HepG2 (cell line): ENCODE data around the gene MAPK9. TPM values are rescaled to one million over a fixed set of nuclear protein-coding genes. Genes with fewer than 3 reads are reported as not detected.

ENCODE experiments used
- ATAC-seq: fragments of 200-7000 bp; cut with Tn5 transposase; 3 replicates; pipeline ENCODE4 v1.9.1; 2020; ENCODE audit warnings: mild to moderate bottlenecking, moderate library complexity
- BruUV-seq: library from RNA; stranded (reverse); fragments of 400-500 nt; replicated peaks from 2 replicates; lab custom pipeline; 2021; lab: Mats Ljungman, UMichigan
- CTCF ChIA-PET: fragments of 300-600 bp; formaldehyde crosslinking; extraction: SDS; loops from one replicate; lab custom pipeline; 2021; ENCODE audit warnings: low total read pairs, inconsistent platforms, low intra/inter-chr PET ratio; lab: Yijun Ruan, JAX
- POLR2A ChIA-PET: fragments of 350-600 bp; sonication (Branson Sonifier 250); formaldehyde crosslinking; loops from one replicate; lab custom pipeline; 2020; ENCODE audit warnings: antibody characterized with exemption, inconsistent platforms; lab: Yijun Ruan, JAX
- DNase-seq: peaks from one replicate; pipeline ENCODE4 v3.0.0-alpha.2; 2015; ENCODE audit warnings: low spot score
- FAIRE-seq: peaks from 3 replicates; lab custom pipeline; 2011; peaks lifted over from hg19 to GRCh38; lab: Jason Lieb, UNC
- H2AFZ ChIP-seq: one replicate; pipeline ENCODE4 v1.6.1; 2011; ENCODE audit warnings: low read length, inconsistent platforms
- H3K27ac ChIP-seq: fragments of 300-600 bp; 3 replicates; pipeline ENCODE4 v1.8.0; 2011; ENCODE audit warnings: mixed run types, mild to moderate bottlenecking, mixed read lengths, low read length, inconsistent platforms; ENCODE audit not compliant: insufficient read depth; ENCODE audit errors: extremely low read length
- H3K27me3 ChIP-seq, 2 experiments: fragments of 200-600 bp in 1 of 2; 2 replicates in 1 of 2; 3 replicates in 1 of 2; pipeline versions ENCODE4 v1.6.0 to v1.8.0; 2011; ENCODE audit warnings: low read length in 2 of 2, mild to moderate bottlenecking in 2 of 2, moderate library complexity in 2 of 2, inconsistent platforms in 1 of 2; ENCODE audit not compliant: insufficient read depth in 2 of 2, control insufficient read depth in 1 of 2
- H3K36me3 ChIP-seq, 2 experiments: fragments of 200-600 bp in 1 of 2; replicated peaks in 1 of 2; 2 replicates in 1 of 2; 3 replicates in 1 of 2; pipeline versions ENCODE4 v1.5.1 to v1.8.0; 2011; ENCODE audit warnings: low read length in 2 of 2, inconsistent platforms in 1 of 2; ENCODE audit not compliant: insufficient read depth in 2 of 2, control insufficient read depth in 1 of 2
- H3K4me1 ChIP-seq: 2 replicates; pipeline ENCODE4 v1.5.1; 2012; ENCODE audit warnings: low read length, inconsistent platforms; ENCODE audit not compliant: insufficient read depth
- H3K4me2 ChIP-seq: 2 replicates; pipeline ENCODE4 v1.6.0; 2011; ENCODE audit warnings: low read depth, low read length, inconsistent platforms
- H3K4me3 ChIP-seq, 3 experiments: fragments of 200-600 bp in 1 of 3; sonication (generic), shearing (Covaris generic) in 1 of 3; replicated peaks in 1 of 3; 2 replicates each; pipeline ENCODE4 v1.5.1; 2011 to 2016; ENCODE audit warnings: low read length in 3 of 3, inconsistent platforms in 2 of 3, low read depth in 2 of 3, mild to moderate bottlenecking in 2 of 3, control low read depth in 1 of 3, mixed read lengths in 1 of 3; ENCODE audit not compliant: insufficient read depth in 1 of 3
- H3K79me2 ChIP-seq: one replicate; pipeline ENCODE4 v1.6.1; 2011; ENCODE audit warnings: low read length, inconsistent platforms; ENCODE audit not compliant: insufficient read depth
- H3K9ac ChIP-seq: 2 replicates; pipeline ENCODE4 v1.6.0; 2011; ENCODE audit warnings: mild to moderate bottlenecking, low read depth, low read length, inconsistent platforms; ENCODE audit not compliant: insufficient read depth
- H3K9me3 ChIP-seq: 2 replicates; pipeline ENCODE4 v1.5.1; 2012; ENCODE audit warnings: mild to moderate bottlenecking, low read length
- H4K20me1 ChIP-seq: 2 replicates; pipeline ENCODE4 v1.6.0; 2011; ENCODE audit warnings: inconsistent platforms, mild to moderate bottlenecking, low read length, moderate library complexity; ENCODE audit not compliant: insufficient read depth
- ARNT ChIP-seq: fragments of 450-650 bp; IDR thresholded peaks from 2 replicates; pipeline ENCODE4 v1.6.1; 2017
- FOXJ3 ChIP-seq: sonication (generic); formaldehyde crosslinking; IDR thresholded peaks from 2 replicates; pipeline ENCODE4 v1.4.0; 2020; ENCODE audit warnings: missing genetic modification reagents, mild to moderate bottlenecking, borderline replicate concordance
- MIER2 ChIP-seq: IDR thresholded peaks from 2 replicates; pipeline ENCODE4 v1.6.1; 2016; ENCODE audit warnings: missing biosample characterization, missing genetic modification reagents
- TMF1 ChIP-seq: sonication (generic); formaldehyde crosslinking; IDR thresholded peaks from 2 replicates; pipeline ENCODE4 v1.8.1; 2022; ENCODE audit warnings: low read depth, missing genetic modification reagents
- TP53 ChIP-seq: sonication (generic); formaldehyde crosslinking; conservative IDR thresholded peaks from 2 replicates; pipeline ENCODE4 v1.4.0; 2020; ENCODE audit warnings: missing genetic modification reagents
- ZMAT3 ChIP-seq: sonication (generic); formaldehyde crosslinking; conservative IDR thresholded peaks from 2 replicates; pipeline ENCODE4 v1.7.0; 2021; ENCODE audit warnings: missing genetic modification reagents
- ZNF225 ChIP-seq: sonication (generic); formaldehyde crosslinking; IDR thresholded peaks from 2 replicates; pipeline ENCODE4 v1.4.0; 2020; ENCODE audit warnings: mild to moderate bottlenecking, missing genetic modification reagents
- ZNF282 ChIP-seq: fragments of 450-650 bp; IDR thresholded peaks from 2 replicates; pipeline ENCODE4 v1.6.1; 2018; ENCODE audit not compliant: partially characterized antibody
- ZNF552 ChIP-seq: sonication (generic); formaldehyde crosslinking; IDR thresholded peaks from 2 replicates; pipeline ENCODE4 v1.9.0; 2022; ENCODE audit warnings: missing genetic modification reagents, mild to moderate bottlenecking, borderline replicate concordance
- ZNF557 ChIP-seq: sonication (generic); formaldehyde crosslinking; IDR thresholded peaks from 2 replicates; pipeline ENCODE4 v1.4.0; 2020; ENCODE audit warnings: missing genetic modification reagents
- ZNF577 ChIP-seq: sonication (generic); formaldehyde crosslinking; IDR thresholded peaks from 2 replicates; pipeline ENCODE4 v1.4.0; 2020; ENCODE audit warnings: mild to moderate bottlenecking, low read depth, missing genetic modification reagents, borderline replicate concordance
- ZNF589 ChIP-seq: sonication (generic); formaldehyde crosslinking; conservative IDR thresholded peaks from 2 replicates; pipeline ENCODE4 v1.8.0; 2022; ENCODE audit warnings: mild to moderate bottlenecking, moderate library complexity, missing genetic modification reagents
- ZNF7 ChIP-seq: IDR thresholded peaks from 2 replicates; pipeline ENCODE4 v1.6.1; 2016; ENCODE audit warnings: missing biosample characterization, missing genetic modification reagents
- ZNF703 ChIP-seq: sonication (generic); formaldehyde crosslinking; IDR thresholded peaks from 2 replicates; pipeline ENCODE4 v1.5.1; 2020; ENCODE audit warnings: missing genetic modification reagents, mild to moderate bottlenecking, moderate library complexity, borderline replicate concordance
- ZSCAN20 ChIP-seq: sonication (generic); formaldehyde crosslinking; IDR thresholded peaks from 2 replicates; pipeline ENCODE4 v1.4.0; 2020; ENCODE audit warnings: missing genetic modification reagents, mild to moderate bottlenecking, borderline replicate concordance
- WGBS: methylation state at CpG from one replicate; pipeline ENCODE4 v1.1.6; 2017; ENCODE audit warnings: low lambda C conversion rate; 5-methylcytosine and 5-hydroxymethylcytosine counted together
- in situ Hi-C: cut with HindIII; loops from 2 replicates; pipeline ENCODE4 v1.10.0; 2017; ENCODE audit warnings: low pct_unique_long_range_greater_than_20kb; ENCODE audit not compliant: extremely low pct_ligation_motif_present
- intact Hi-C: fragments of 100-400 bp; cut with micrococcal nuclease; formaldehyde crosslinking; loops from one replicate; pipeline ENCODE4 v1.10.0; 2022; ENCODE audit not compliant: unreplicated experiment
- polyA plus RNA-seq, 8 experiments: library from polyadenylated mRNA; depleted of rRNA in 3 of 8; stranded (reverse) in 7 of 8; unstranded in 1 of 8; fragments of >200 nt; fragmentation: Illumina TruSeq in 4 of 8; extraction: Trizol in 4 of 8; gene quantifications; 2 replicates each; pipeline versions ENCODE4 v1.2.1 to v1.2.3, GENCODE V29; 2011 to 2016; ENCODE audit warnings: low read depth in 4 of 8, missing spikeins in 1 of 8, mixed read lengths in 1 of 8; ENCODE audit not compliant: insufficient read depth in 1 of 8
- total RNA-seq, 5 experiments: library from RNA; depleted of rRNA; stranded (reverse); fragments of >200 nt; fragmentation: Illumina TruSeq; extraction: Trizol; gene quantifications; 2 replicates each; pipeline ENCODE4 v1.2.3, GENCODE V29; 2016; ENCODE audit warnings: low read depth in 1 of 5
- TF ChIP-seq, protein P1 (sequence below): sonication (generic); formaldehyde crosslinking; IDR thresholded peaks from 2 replicates; pipeline ENCODE4 v1.4.0; 2020; ENCODE audit warnings: mild to moderate bottlenecking, missing genetic modification reagents
- TF ChIP-seq, protein P2 (sequence below): sonication (generic); formaldehyde crosslinking; IDR thresholded peaks from 2 replicates; pipeline ENCODE4 v1.4.0; 2020; ENCODE audit warnings: missing genetic modification reagents, borderline replicate concordance
- TF ChIP-seq, protein P3 (sequence below): sonication (generic); formaldehyde crosslinking; IDR thresholded peaks from 2 replicates; pipeline ENCODE4 v1.4.0; 2020; ENCODE audit warnings: missing genetic modification reagents

The MAPK9 gene
- total and polyA plus RNA-seq, 2 of the 13 experiments (the other 11 are each of a cell fraction or from before 2014, with no cell fraction given) = 30.1 to 56.1 TPM

DNA sequence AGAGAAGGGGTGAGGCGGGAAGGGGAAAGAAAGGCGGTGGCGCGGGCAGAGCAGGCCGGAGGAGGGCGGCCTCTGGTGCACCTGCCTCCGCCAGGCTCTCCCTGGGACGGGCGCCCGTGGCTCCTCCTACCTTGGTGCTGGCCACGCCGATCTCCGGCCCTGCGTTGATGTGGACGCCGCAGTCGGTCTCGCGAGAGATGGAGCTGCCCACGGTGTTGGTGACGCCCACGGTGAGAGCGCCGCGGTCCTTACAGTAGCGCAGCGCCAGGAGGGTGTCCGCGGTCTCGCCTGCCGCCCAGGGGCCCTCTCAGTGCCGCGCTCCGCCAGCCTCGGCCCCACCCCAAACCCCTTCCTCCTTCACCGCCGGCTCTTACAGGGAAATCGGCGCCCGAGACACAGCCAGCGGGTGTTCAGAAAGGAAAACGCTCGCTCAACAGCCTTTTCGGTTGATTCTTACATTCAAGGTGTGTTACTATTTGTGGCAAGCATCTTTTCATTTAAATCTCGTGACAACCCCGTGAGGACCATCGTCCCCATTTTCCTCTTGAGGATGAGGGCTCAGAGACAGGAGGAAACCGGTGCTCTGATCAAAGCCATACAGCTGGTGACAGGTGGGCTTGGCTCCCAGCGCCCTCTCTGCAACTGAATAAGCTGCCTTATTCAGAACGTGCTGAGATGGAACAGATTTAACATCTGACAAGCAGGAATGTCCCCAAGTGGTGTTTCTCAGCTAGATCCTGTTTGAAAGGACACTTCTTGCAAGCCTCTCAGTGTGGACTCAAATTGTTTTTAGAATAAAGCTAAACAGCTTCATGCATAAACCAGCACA is 22.0 kb upstream of the MAPK9 start (continued):
- no peak for TF ChIP-seq TMF1
- no peak for TF ChIP-seq TP53 (CRISPR knock-in tag)
- TF ChIP-seq ZSCAN20 (CRISPR knock-in tag) = no peak

DNA sequence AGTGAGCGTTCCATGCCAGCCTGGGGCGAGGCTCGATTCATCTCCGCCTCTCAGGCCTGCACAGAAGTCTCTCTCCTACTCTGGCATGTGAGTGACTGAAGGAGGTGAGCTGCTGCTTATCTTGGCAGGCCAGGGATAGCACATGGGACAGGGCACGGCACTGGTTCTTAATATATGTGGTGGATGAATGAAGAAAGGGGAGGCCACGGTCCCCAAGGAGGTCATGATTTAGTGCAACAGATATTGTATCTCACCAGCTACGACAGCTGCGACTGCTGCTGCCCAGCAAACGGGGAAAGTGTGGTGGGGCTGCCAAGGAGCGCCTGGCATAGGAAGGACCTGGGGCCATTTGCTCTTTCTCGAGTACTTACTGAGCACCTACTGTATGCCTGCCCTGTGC is 19.3 kb upstream of the MAPK9 start:
- CTCF ChIA-PET = no interaction called here

More for the DNA sequence above, 19.3 kb upstream of the MAPK9 start:
- no peaks in the 10 kb centered on the region for H3K36me3 ChIP-seq
- no peaks in the 10 kb centered on the region for H3K79me2 ChIP-seq
- intact Hi-C loops = no loop called here
- WGBS = 60% methylated on average over 6 of the region's 11 CpGs
- no peaks in the 10 kb centered on the region for H3K4me1 ChIP-seq
- H3K27me3 ChIP-seq = peaks cover 0 to 2% of the 10 kb centered on the region in 2 experiments; a peak in 1 of 5 replicates
- POLR2A ChIA-PET = no interaction called here
- no peak overlapping the region for H2AFZ ChIP-seq
- FAIRE-seq (no peak), ATAC-seq (no peak), DNase-seq (no peak)
- H3K4me3 ChIP-seq = no peak overlapping the region
- no peak overlapping the region for H3K4me2 ChIP-seq
- in situ Hi-C loops = no loop called here
- TF ChIP-seq ZNF225 (no peak), MIER2 (CRISPR knock-in tag) (no peak), ZMAT3 (CRISPR knock-in tag) (no peak), ZNF589 (no peak), ARNT (no peak), ZNF282 (no peak), ZNF552 (CRISPR knock-in tag) (no peak), ZNF557 (CRISPR knock-in tag) (no peak), FOXJ3 (CRISPR knock-in tag) (no peak), ZNF577 (no peak), ZNF7 (no peak), ZNF703 (CRISPR knock-in tag) (no peak)
- TF ChIP-seq, protein P1, sequence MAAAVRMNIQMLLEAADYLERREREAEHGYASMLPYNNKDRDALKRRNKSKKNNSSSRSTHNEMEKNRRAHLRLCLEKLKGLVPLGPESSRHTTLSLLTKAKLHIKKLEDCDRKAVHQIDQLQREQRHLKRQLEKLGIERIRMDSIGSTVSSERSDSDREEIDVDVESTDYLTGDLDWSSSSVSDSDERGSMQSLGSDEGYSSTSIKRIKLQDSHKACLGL (CRISPR knock-in tag) = no peak
- TF ChIP-seq, protein P2, sequence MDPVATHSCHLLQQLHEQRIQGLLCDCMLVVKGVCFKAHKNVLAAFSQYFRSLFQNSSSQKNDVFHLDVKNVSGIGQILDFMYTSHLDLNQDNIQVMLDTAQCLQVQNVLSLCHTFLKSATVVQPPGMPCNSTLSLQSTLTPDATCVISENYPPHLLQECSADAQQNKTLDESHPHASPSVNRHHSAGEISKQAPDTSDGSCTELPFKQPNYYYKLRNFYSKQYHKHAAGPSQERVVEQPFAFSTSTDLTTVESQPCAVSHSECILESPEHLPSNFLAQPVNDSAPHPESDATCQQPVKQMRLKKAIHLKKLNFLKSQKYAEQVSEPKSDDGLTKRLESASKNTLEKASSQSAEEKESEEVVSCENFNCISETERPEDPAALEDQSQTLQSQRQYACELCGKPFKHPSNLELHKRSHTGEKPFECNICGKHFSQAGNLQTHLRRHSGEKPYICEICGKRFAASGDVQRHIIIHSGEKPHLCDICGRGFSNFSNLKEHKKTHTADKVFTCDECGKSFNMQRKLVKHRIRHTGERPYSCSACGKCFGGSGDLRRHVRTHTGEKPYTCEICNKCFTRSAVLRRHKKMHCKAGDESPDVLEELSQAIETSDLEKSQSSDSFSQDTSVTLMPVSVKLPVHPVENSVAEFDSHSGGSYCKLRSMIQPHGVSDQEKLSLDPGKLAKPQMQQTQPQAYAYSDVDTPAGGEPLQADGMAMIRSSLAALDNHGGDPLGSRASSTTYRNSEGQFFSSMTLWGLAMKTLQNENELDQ (CRISPR knock-in tag) = no peak
- TF ChIP-seq, protein P3, sequence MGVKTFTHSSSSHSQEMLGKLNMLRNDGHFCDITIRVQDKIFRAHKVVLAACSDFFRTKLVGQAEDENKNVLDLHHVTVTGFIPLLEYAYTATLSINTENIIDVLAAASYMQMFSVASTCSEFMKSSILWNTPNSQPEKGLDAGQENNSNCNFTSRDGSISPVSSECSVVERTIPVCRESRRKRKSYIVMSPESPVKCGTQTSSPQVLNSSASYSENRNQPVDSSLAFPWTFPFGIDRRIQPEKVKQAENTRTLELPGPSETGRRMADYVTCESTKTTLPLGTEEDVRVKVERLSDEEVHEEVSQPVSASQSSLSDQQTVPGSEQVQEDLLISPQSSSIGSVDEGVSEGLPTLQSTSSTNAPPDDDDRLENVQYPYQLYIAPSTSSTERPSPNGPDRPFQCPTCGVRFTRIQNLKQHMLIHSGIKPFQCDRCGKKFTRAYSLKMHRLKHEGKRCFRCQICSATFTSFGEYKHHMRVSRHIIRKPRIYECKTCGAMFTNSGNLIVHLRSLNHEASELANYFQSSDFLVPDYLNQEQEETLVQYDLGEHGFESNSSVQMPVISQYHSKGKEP (CRISPR knock-in tag) = no peak
- no peak overlapping the region for H3K27ac ChIP-seq
- BruUV-seq = no TSS peak
- H3K9me3 ChIP-seq = no peaks in the 10 kb centered on the region
- H4K20me1 ChIP-seq = no peaks in the 10 kb centered on the region
- no peak overlapping the region for H3K9ac ChIP-seq
